ENCODE results near the gene CDIP1. TPM values are rescaled to one million over a fixed set of nuclear protein-coding genes. Genes with fewer than 3 reads are reported as not detected.
"Not testable (repeated sequence)": the region's sequence is repeated elsewhere in the genome, so short reads cannot be mapped to it uniquely, and the experiment has no call there.

CDIP1 gene
- total and polyA plus RNA-seq, 4 donors, result 11.3 to 25.2 (median 12.8) TPM

DNA sequence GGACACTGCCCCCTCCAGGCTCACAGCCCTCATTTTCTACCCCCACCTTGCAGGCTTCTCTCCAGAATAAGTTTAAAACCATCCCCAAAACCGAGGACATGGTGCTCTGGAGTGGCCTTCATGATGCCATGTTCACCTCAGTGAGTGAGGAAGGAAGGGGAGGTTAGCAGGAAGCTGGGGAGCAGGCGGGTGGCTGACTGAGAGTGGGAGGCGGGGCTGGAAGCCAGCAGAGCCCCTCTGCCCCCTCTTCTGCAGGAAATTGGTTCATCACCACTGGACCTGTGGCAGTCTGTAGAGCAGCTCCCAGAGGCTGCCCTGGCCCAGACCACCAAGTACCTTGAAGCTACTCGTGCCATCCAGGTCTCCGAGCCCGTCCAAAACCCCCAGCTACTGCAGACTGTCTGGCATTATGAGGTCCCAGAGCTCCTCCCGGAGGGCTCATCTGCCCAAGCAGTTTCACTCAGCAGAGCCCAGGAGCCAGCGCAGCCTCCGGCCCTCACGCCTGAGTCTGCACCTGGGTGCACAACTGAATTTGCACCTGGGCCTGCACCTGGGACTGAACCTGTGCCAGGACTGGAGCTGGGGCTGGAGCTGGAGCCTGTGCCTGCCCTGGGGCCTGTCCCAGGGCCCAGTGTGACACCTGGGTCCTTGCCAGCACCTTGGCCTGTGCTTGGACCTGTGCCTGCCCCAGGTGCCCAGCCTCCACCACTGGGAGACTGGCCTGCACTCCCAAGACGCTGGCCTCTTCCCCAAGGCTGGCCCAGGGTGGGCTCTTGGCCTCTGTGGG is 36.5 kb upstream of the CDIP1 start:
- ATAC-seq (ENCODE audit: insufficient read depth, low FRiP score) (no peak), DNase-seq (peak in 1 of 3 donors; percentile 36)
- Histone ChIP-seq H3K27ac (ENCODE audit: low read depth in 1 of 2, low read length in 1 of 2) (no peak overlapping the region), H3K4me3 (no peak overlapping the region), H3K9me3 (ENCODE audit: control insufficient read depth in 4 of 4, insufficient read depth in 3 of 4, low read length in 3 of 4) (no peaks in the 10 kb centered on the region), H3K9ac (ENCODE audit: insufficient read depth in 1 of 2, low read length in 2 of 2) (no peak overlapping the region), H3K27me3 (ENCODE audit: control insufficient read depth in 3 of 3, insufficient read depth in 3 of 3, low read length in 2 of 3) (no peaks in the 10 kb centered on the region), H3K36me3 (ENCODE audit: control insufficient read depth in 4 of 4, insufficient read depth in 4 of 4, low read length in 4 of 4) (no peaks in the 10 kb centered on the region), H3K4me1 (ENCODE audit: control insufficient read depth in 5 of 5, insufficient read depth in 5 of 5, low read length in 5 of 5) (peaks cover 0 to 14% (median 3%) of the 10 kb centered on the region in 5 donors)
- WGBS, 2 donors, result 34 to 73% methylated on average over 11 of the region's 11 CpGs
- TF ChIP-seq CTCF (IDR thresholded peaks at IDR 0.05; ENCODE audit: control extremely low read depth, extremely low read depth), result no peak

DNA sequence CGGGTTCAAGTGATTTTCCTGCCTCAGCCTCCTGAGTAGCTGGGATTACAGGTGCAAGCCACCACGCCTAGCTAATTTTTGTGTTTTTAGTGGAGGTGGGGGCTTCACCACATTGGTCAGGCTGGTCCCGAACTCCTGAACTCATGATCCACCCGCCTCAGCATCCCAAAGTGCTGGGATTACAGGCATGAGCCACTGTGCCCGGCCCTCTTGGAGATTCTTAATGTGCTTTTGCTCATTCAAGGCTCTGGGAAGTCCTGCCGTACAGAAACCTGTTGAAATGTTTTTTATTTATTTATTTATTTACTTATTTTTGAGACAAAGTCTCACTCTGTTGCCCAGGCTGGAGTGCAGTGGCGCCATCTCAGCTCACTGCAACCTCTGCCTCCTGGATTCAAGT is 35.4 kb upstream of the CDIP1 start:
- ATAC-seq (ENCODE audit: insufficient read depth, low FRiP score); DNase-seq; H3K27ac ChIP-seq (ENCODE audit: low read depth in 1 of 2, low read length in 1 of 2); H3K9ac ChIP-seq (ENCODE audit: insufficient read depth in 1 of 2, low read length in 2 of 2); H3K27me3 ChIP-seq (ENCODE audit: control insufficient read depth in 3 of 3, insufficient read depth in 3 of 3, low read length in 2 of 3); H3K36me3 ChIP-seq (ENCODE audit: control insufficient read depth in 4 of 4, insufficient read depth in 4 of 4, low read length in 4 of 4); H3K9me3 ChIP-seq (ENCODE audit: control insufficient read depth in 4 of 4, insufficient read depth in 3 of 4, low read length in 3 of 4); H3K4me3 ChIP-seq: not testable (repeated sequence)
- H3K4me1 ChIP-seq (ENCODE audit: control insufficient read depth in 5 of 5, insufficient read depth in 5 of 5, low read length in 5 of 5), result peaks cover 0 to 14% (median 3%) of the 10 kb centered on the region in 5 donors
- 82% methylated on average over 7 of the region's 7 CpGs for WGBS, 2 donors

DNA sequence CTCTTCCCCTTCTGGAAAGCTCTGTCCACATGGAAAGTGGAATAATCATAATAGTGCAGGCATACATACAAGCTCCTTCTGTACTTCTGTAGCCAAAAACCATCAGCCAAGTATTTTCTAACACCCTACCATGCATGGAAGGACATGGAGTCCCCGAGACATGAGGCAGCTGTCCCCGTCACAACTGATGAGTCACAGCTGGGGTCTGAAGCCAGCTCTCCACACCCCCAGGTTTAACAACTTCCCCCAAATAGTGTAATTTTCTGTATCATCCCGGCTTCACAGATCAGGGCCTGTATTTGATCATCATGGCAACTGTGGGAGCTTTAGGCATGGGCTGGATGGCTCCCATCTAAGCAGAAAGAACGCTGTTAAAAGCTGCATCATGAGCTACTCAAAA is 34.1 kb upstream of the CDIP1 start:
- Histone ChIP-seq H3K9me3 (ENCODE audit: control insufficient read depth in 4 of 4, insufficient read depth in 3 of 4, low read length in 3 of 4) (no peaks in the 10 kb centered on the region), H3K9ac (ENCODE audit: insufficient read depth in 1 of 2, low read length in 2 of 2) (peak overlapping the region in 1 of 2 donors; percentile 11), H3K27me3 (ENCODE audit: control insufficient read depth in 3 of 3, insufficient read depth in 3 of 3, low read length in 2 of 3) (no peaks in the 10 kb centered on the region), H3K27ac (ENCODE audit: low read depth in 1 of 2, low read length in 1 of 2) (no peak overlapping the region), H3K4me1 (ENCODE audit: control insufficient read depth in 5 of 5, insufficient read depth in 5 of 5, low read length in 5 of 5) (peaks cover 0 to 14% (median 3%) of the 10 kb centered on the region in 5 donors), H3K4me3 (no peak overlapping the region), H3K36me3 (ENCODE audit: control insufficient read depth in 4 of 4, insufficient read depth in 4 of 4, low read length in 4 of 4) (no peaks in the 10 kb centered on the region)
- DNase-seq (peak; percentile 93 to 98 (median 97)), ATAC-seq (ENCODE audit: insufficient read depth, low FRiP score) (no peak)
- 44 to 50% methylated on average over 4 of the region's 4 CpGs for WGBS, 2 donors
- TF ChIP-seq CTCF (IDR thresholded peaks at IDR 0.05; ENCODE audit: control extremely low read depth, extremely low read depth), result no peak

DNA sequence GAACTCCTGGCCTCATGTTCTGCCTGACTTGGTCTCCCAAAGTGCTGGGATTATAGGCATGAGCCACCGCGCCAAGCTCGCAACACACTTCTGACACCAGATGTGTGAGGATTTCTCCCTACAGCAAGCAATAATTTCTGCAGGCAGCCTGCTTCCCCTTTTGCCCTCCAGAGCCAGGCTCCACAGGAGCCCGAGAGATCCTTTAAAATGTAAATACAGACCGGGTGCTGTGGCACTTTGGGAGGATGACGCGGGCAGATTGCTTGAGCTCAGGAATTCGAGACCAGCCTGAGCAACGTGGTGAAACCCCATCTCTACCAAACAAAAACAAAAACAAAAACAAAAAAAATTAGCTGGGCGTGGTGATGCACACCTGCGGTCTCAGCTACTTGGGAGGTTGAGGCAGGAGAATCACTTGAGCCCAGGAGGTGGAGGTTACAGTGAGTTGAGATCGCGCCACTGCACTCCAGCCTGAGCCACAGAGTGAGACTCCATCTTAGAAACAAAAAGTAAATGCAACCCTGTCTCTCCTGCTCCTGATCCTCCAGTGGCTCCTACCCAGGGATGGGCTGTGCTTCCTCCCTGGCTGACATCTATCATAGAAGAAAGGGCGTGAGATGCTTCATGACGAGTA is 32.2 kb upstream of the CDIP1 start:
- Histone ChIP-seq H3K27ac (ENCODE audit: low read depth in 1 of 2, low read length in 1 of 2) (no peak overlapping the region), H3K9me3 (ENCODE audit: control insufficient read depth in 4 of 4, insufficient read depth in 3 of 4, low read length in 3 of 4) (no peaks in the 10 kb centered on the region), H3K4me1 (ENCODE audit: control insufficient read depth in 5 of 5, insufficient read depth in 5 of 5, low read length in 5 of 5) (peaks cover 0 to 14% (median 3%) of the 10 kb centered on the region in 5 donors), H3K36me3 (ENCODE audit: control insufficient read depth in 4 of 4, insufficient read depth in 4 of 4, low read length in 4 of 4) (no peaks in the 10 kb centered on the region), H3K27me3 (ENCODE audit: control insufficient read depth in 3 of 3, insufficient read depth in 3 of 3, low read length in 2 of 3) (no peaks in the 10 kb centered on the region), H3K9ac (ENCODE audit: insufficient read depth in 1 of 2, low read length in 2 of 2) (no peak overlapping the region), H3K4me3 (no peak overlapping the region)
- no peak for DNase-seq
- no peak for ATAC-seq (ENCODE audit: insufficient read depth, low FRiP score)
- 78% methylated on average over 15 of the region's 15 CpGs for WGBS, 2 donors
- TF ChIP-seq CTCF (IDR thresholded peaks at IDR 0.05; ENCODE audit: control extremely low read depth, extremely low read depth), result no peak
